Stomach (tissue), 9 donors: ENCODE measurements around the gene TAS1R1. TPM values are rescaled to one million over a fixed set of nuclear protein-coding genes. Genes with fewer than 3 reads are reported as not detected.
"Not testable (repeated sequence)": the region's sequence is repeated elsewhere in the genome, so short reads cannot be mapped to it uniquely, and the experiment has no call there.

Source experiments
- DNase-seq, 2 donors: peaks; one replicate each; pipeline versions ENCODE4 v3.0.0 to v3.0.0-alpha.2; 2013 to 2019
- H3K27ac ChIP-seq, 5 donors: fragments of 200-600 bp in 4 of 5; sonication (generic) in 4 of 5; one replicate each; pipeline ENCODE4 v1.5.1; 2013 to 2019; ENCODE audit warnings: mild to moderate bottlenecking in 1 of 5, moderate library complexity in 1 of 5
- H3K27me3 ChIP-seq, 3 donors: fragments of 200-600 bp; sonication (generic); one replicate each; pipeline ENCODE4 v1.5.1; 2017 to 2019; ENCODE audit warnings: mixed run types in 1 of 3
- H3K36me3 ChIP-seq, 4 donors: fragments of 200-600 bp; sonication (generic); 1 replicate in 3 of 4; 2 replicates in 1 of 4; pipeline ENCODE4 v1.5.1; 2016 to 2019
- H3K4me1 ChIP-seq, 4 donors: fragments of 200-600 bp; sonication (generic); one replicate each; pipeline ENCODE4 v1.5.1; 2016 to 2019
- H3K4me3 ChIP-seq, 4 donors: fragments of 200-600 bp; sonication (generic) in 3 of 4; one replicate each; pipeline ENCODE4 v1.5.1; 2016 to 2019; ENCODE audit warnings: mild to moderate bottlenecking in 1 of 4
- H3K9me3 ChIP-seq, 4 donors: fragments of 200-600 bp; sonication (generic); one replicate each; pipeline ENCODE4 v1.5.1; 2016 to 2019
- EP300 ChIP-seq: sonication (generic); formaldehyde crosslinking; IDR thresholded peaks from one replicate; pipeline ENCODE4 v1.6.1; 2017; ENCODE audit warnings: antibody characterized with exemption
- POLR2A ChIP-seq, 4 donors: fragments of 450-650 bp; IDR thresholded peaks; one replicate each; pipeline ENCODE4 v1.6.1; 2016; ENCODE audit warnings: antibody characterized with exemption in 4 of 4, control low read depth in 2 of 4, mild to moderate bottlenecking in 1 of 4, moderate library complexity in 1 of 4
- POLR2AphosphoS5 ChIP-seq, 3 donors: sonication (generic); formaldehyde crosslinking; IDR thresholded peaks; one replicate each; pipeline ENCODE4 v1.6.1; 2016; ENCODE audit warnings: antibody characterized with exemption in 3 of 3
- WGBS, 5 donors: extraction: QIAGEN DNeasy Blood & Tissue Kit in 3 of 5; methylation state at CpG; one replicate each; pipeline versions ENCODE4 v1.1.5 to v1.1.7; 2013 to 2018; 5-methylcytosine and 5-hydroxymethylcytosine counted together
- intact Hi-C: fragments of 100-400 bp; cut with DNase I; formaldehyde crosslinking; loops from one replicate; pipeline ENCODE4 v1.15.1; 2023; ENCODE audit warnings: low total_unique reads
- polyA plus RNA-seq, 3 donors: library from polyadenylated mRNA; stranded (reverse); fragments of 200-250 nt; gene quantifications; one replicate each; pipeline ENCODE4 v1.2.3, GENCODE V29; 2013
- total RNA-seq, 5 donors: library from RNA; depleted of rRNA; stranded (reverse); fragments of >200 nt; gene quantifications; one replicate each; pipeline versions ENCODE4 v1.1.0 to v1.2.3, GENCODE V29; 2014 to 2016
- TF ChIP-seq, protein P1 (sequence below), 7 experiments: fragments of 450-650 bp in 4 of 7; fragments of 200-600 bp in 3 of 7; sonication (generic) in 3 of 7; IDR thresholded peaks; one replicate each; pipeline ENCODE4 v1.5.1; 2016 to 2019; ENCODE audit warnings: antibody characterized with exemption in 7 of 7, control low read depth in 2 of 7, mild to moderate bottlenecking in 1 of 7
- donor health status: healthy with polysubstance abuse.
- donor health status: Bipolar disorder and iron deficiency.
- donor health status: healthy.

The TAS1R1 gene
- total and polyA plus RNA-seq, 8 donors: 0.08 to 0.12 TPM; not detected in 6

- H3K4me3 ChIP-seq: no peak overlapping the region
- no peak overlapping the region for H3K27ac ChIP-seq
- H3K36me3 ChIP-seq: peaks cover 70 to 100% (median 100%) of the 10 kb centered on the region in 4 donors
- H3K4me1 ChIP-seq: peaks cover 0 to 4% (median 4%) of the 10 kb centered on the region in 4 donors
- intact Hi-C loops: no loop called here
- no peaks in the 10 kb centered on the region for H3K9me3 ChIP-seq
- DNase-seq: no peak
- TF ChIP-seq, protein P1, sequence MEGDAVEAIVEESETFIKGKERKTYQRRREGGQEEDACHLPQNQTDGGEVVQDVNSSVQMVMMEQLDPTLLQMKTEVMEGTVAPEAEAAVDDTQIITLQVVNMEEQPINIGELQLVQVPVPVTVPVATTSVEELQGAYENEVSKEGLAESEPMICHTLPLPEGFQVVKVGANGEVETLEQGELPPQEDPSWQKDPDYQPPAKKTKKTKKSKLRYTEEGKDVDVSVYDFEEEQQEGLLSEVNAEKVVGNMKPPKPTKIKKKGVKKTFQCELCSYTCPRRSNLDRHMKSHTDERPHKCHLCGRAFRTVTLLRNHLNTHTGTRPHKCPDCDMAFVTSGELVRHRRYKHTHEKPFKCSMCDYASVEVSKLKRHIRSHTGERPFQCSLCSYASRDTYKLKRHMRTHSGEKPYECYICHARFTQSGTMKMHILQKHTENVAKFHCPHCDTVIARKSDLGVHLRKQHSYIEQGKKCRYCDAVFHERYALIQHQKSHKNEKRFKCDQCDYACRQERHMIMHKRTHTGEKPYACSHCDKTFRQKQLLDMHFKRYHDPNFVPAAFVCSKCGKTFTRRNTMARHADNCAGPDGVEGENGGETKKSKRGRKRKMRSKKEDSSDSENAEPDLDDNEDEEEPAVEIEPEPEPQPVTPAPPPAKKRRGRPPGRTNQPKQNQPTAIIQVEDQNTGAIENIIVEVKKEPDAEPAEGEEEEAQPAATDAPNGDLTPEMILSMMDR (IDR thresholded peaks at IDR 0.05): no peak
- TF ChIP-seq EP300: no peak
- TF ChIP-seq POLR2AphosphoS5 (IDR thresholded peaks at IDR 0.05): no peak
- no peak for TF ChIP-seq POLR2A (IDR thresholded peaks at IDR 0.05)
- 64 to 77% (median 70%) methylated on average over 5 of the region's 5 CpGs for WGBS, 5 donors
- no peaks in the 10 kb centered on the region for H3K27me3 ChIP-seq
These were observed 8.8 kb upstream of the TAS1R1 start for GRCh38 chr1:6546326-6546725.

GRCh38 chr1:6547301-6547700 is 7.8 kb upstream of the TAS1R1 start:
- WGBS, 5 donors: 62 to 69% (median 66%) methylated on average over 4 of the region's 4 CpGs
- no peak overlapping the region for H3K4me3 ChIP-seq
- H3K36me3 ChIP-seq: peaks cover 70 to 92% (median 90%) of the 10 kb centered on the region in 4 donors
- H3K4me1 ChIP-seq: peaks cover under 1 to 11% (median 8%) of the 10 kb centered on the region in 4 donors
- TF ChIP-seq POLR2AphosphoS5 (IDR thresholded peaks at IDR 0.05) (no peak), POLR2A (IDR thresholded peaks at IDR 0.05) (no peak), EP300 (no peak)
- TF ChIP-seq, protein P1 (IDR thresholded peaks at IDR 0.05): no peak
- no peaks in the 10 kb centered on the region for H3K27me3 ChIP-seq
- H3K9me3 ChIP-seq: no peaks in the 10 kb centered on the region
- intact Hi-C loops: no loop called here
- no peak for DNase-seq
- H3K27ac ChIP-seq: no peak overlapping the region

- intact Hi-C loops: no loop called here
- H3K27me3 ChIP-seq: no peaks in the 10 kb centered on the region
- peak within 1 kb of the TSS; percentile 87 to 98 (median 94) for H3K4me3 ChIP-seq
- 1 to 6% (median 1%) methylated on average over 12 to 87 of the region's 87 CpGs for WGBS, 5 donors
- H3K36me3 ChIP-seq: peaks cover 10 to 22% (median 21%) of the 10 kb centered on the region in 4 donors
- peak within 1 kb of the TSS; percentile 76 to 91 (median 86) for H3K27ac ChIP-seq
- peak; percentile 94 to 98 for DNase-seq
- TF ChIP-seq POLR2AphosphoS5 (IDR thresholded peaks at IDR 0.05) (peak; percentile 12 to 89 (median 37)), POLR2A (IDR thresholded peaks at IDR 0.05) (no peak), EP300 (no peak)
- TF ChIP-seq, protein P1 (IDR thresholded peaks at IDR 0.05): peak in 5 of 7 experiments; percentile 88 to 98 (median 95)
- H3K4me1 ChIP-seq: peaks cover 22 to 37% (median 35%) of the 10 kb centered on the region in 4 donors
- H3K9me3 ChIP-seq: no peaks in the 10 kb centered on the region
These were observed 838 bp upstream of the TAS1R1 start, which contains the start of gene NOL9 for GRCh38 chr1:6554031-6554906. Gene NOL9, minus strand, starts transcription at chr1:6554513. Its CDS starts 11 bp downstream, at chr1:6554502.

DNA sequence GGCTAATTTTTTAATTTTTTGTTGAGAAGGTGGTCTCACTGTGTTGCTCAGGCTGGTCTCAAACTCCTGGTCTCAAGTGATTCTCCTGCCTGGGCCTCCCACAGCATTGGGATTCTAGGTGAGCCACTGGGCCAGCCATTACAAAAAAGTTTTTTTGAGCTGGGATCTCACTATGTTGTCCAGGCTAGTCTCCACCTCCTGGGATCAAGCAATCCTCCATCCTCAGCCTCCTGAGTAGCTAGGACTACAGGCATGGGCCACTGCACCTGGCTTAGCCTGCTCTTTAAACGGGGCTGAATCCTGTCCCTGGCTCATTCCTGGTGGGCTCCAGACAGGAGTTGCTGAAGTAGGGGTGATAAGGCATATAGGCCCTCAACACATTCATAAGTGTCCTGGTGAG is 2.5 kb downstream of the TAS1R1 start:
- peaks cover 0 to 3% (median 0%) of the 10 kb centered on the region in 3 donors for H3K27me3 ChIP-seq
- peaks cover 19 to 26% (median 23%) of the 10 kb centered on the region in 4 donors for H3K4me1 ChIP-seq
- WGBS, 5 donors: 63 to 86% (median 83%) methylated on average over 1 of the region's 1 CpG
- intact Hi-C loops: no loop called here
- no peaks in the 10 kb centered on the region for H3K9me3 ChIP-seq
- no peak overlapping the region for H3K27ac ChIP-seq
- no peak for DNase-seq
- no peak overlapping the region for H3K4me3 ChIP-seq
- TF ChIP-seq EP300: no peak
- no peak for TF ChIP-seq POLR2AphosphoS5 (IDR thresholded peaks at IDR 0.05)
- no peak for TF ChIP-seq POLR2A (IDR thresholded peaks at IDR 0.05)
- TF ChIP-seq, protein P1 (IDR thresholded peaks at IDR 0.05): no peak
- H3K36me3 ChIP-seq: no peaks in the 10 kb centered on the region

GRCh38 chr1:6559161-6559560 is 4.1 kb downstream of the TAS1R1 start:
- intact Hi-C loops, H3K4me3 ChIP-seq: not testable (repeated sequence)
- WGBS, 5 donors: 84 to 89% (median 87%) methylated on average over 11 of the region's 11 CpGs

More at GRCh38 chr1:6559161-6559560, 4.1 kb downstream of the TAS1R1 start:
- not testable (repeated sequence) for H3K27ac ChIP-seq, H3K9me3 ChIP-seq, H3K27me3 ChIP-seq, DNase-seq, H3K36me3 ChIP-seq
- peaks cover 9 to 12% (median 11%) of the 10 kb centered on the region in 4 donors for H3K4me1 ChIP-seq
